PC-9 (cell line): ENCODE data around the gene LMNTD2. TPM values are rescaled to one million over a fixed set of nuclear protein-coding genes. Genes with fewer than 3 reads are reported as not detected.

Experiments
- BruUV-seq: library from RNA; stranded (reverse); fragments of 400-500 nt; replicated peaks from 2 replicates; lab custom pipeline; 2021; lab: Mats Ljungman, UMichigan
- CTCF ChIA-PET: fragments of 300-600 bp; sonication (Branson Sonifier 250); formaldehyde crosslinking; loops from one replicate; lab custom pipeline; 2022; ENCODE audit warnings: antibody characterized with exemption; lab: Charles Lee
- POLR2A ChIA-PET: fragments of 300-600 bp; sonication (Branson Sonifier 250); formaldehyde crosslinking; loops from one replicate; lab custom pipeline; 2022; ENCODE audit warnings: antibody characterized with exemption; ENCODE audit not compliant: unreplicated experiment; lab: Charles Lee
- DNase-seq, 2 experiments: peaks; one replicate each; pipeline versions ENCODE4 v3.0.0 to v3.0.0-alpha.2; 2015 to 2022; ENCODE audit warnings: mixed read lengths in 1 of 2
- H2AFZ ChIP-seq: fragments of 200-600 bp; sonication (generic); 2 replicates; pipeline ENCODE4 v1.8.1; 2017; ENCODE audit warnings: antibody characterized with exemption
- H3F3A ChIP-seq: fragments of 200-600 bp; sonication (generic); 2 replicates; pipeline ENCODE4 v1.8.1; 2017; ENCODE audit warnings: antibody characterized with exemption, mild to moderate bottlenecking, low read depth; ENCODE audit not compliant: insufficient read depth
- H3K27ac ChIP-seq: fragments of 200-600 bp; sonication (generic); 2 replicates; pipeline ENCODE4 v1.6.1; 2016; ENCODE audit warnings: mixed run types
- H3K27me3 ChIP-seq: fragments of 200-600 bp; sonication (generic); 2 replicates; pipeline ENCODE4 v1.6.1; 2016; ENCODE audit warnings: low read depth, mixed run types; ENCODE audit not compliant: insufficient read depth
- H3K36me3 ChIP-seq: fragments of 200-600 bp; sonication (generic); 2 replicates; pipeline ENCODE4 v1.6.1; 2016; ENCODE audit warnings: low read depth, mixed run types
- H3K4me1 ChIP-seq: fragments of 200-600 bp; sonication (generic); replicated peaks from 2 replicates; pipeline ENCODE4 v1.6.1; 2016; ENCODE audit warnings: mixed run types; ENCODE audit not compliant: insufficient read depth
- H3K4me2 ChIP-seq: fragments of 200-600 bp; sonication (generic); 2 replicates; pipeline ENCODE4 v1.6.1; 2017; ENCODE audit warnings: mixed run types
- H3K4me3 ChIP-seq: fragments of 200-600 bp; sonication (generic); 2 replicates; pipeline ENCODE4 v1.6.1; 2016; ENCODE audit warnings: mixed run types
- H3K79me2 ChIP-seq: fragments of 200-600 bp; sonication (generic); 2 replicates; pipeline ENCODE4 v1.6.1; 2017; ENCODE audit warnings: low read depth, mixed run types
- H3K9me2 ChIP-seq: fragments of 200-600 bp; sonication (generic); 2 replicates; pipeline ENCODE4 v1.8.1; 2017; ENCODE audit warnings: mild to moderate bottlenecking; ENCODE audit not compliant: insufficient read depth
- H3K9me3 ChIP-seq: fragments of 200-600 bp; sonication (generic); 2 replicates; pipeline ENCODE4 v1.8.1; 2016; ENCODE audit warnings: low read depth; ENCODE audit not compliant: insufficient read depth
- H4K20me1 ChIP-seq: fragments of 200-600 bp; sonication (generic); 2 replicates; pipeline ENCODE4 v1.8.1; 2017; ENCODE audit not compliant: insufficient read depth
- CTCF ChIP-seq: fragments of 200-600 bp; sonication (generic); conservative IDR thresholded peaks from 2 replicates; pipeline ENCODE4 v1.6.1; 2017; ENCODE audit warnings: mixed run types, antibody characterized with exemption, mild to moderate bottlenecking, moderate library complexity
- EZH2 ChIP-seq: fragments of 200-600 bp; sonication (generic); IDR thresholded peaks from 2 replicates; pipeline ENCODE4 v1.8.0; 2017; ENCODE audit warnings: antibody characterized with exemption, low read depth
- intact Hi-C: fragments of 100-400 bp; cut with micrococcal nuclease; formaldehyde crosslinking; loops from one replicate; pipeline ENCODE4 v1.10.0; 2022; ENCODE audit not compliant: unreplicated experiment
- total RNA-seq: library from RNA; stranded (reverse); gene quantifications from 2 replicates; pipeline ENCODE4 v1.2.3, GENCODE V29; 2021

The LMNTD2 gene
- total RNA-seq, 1 experiment from 2014 or later = 16.3 TPM

- DNase-seq = no peak
- ChIA-PET CTCF (no interaction called here), POLR2A (no interaction called here)
- Histone ChIP-seq H3K9me2 (no peaks in the 10 kb centered on the region), H3K9me3 (no peaks in the 10 kb centered on the region), H3K36me3 (no peaks in the 10 kb centered on the region), H4K20me1 (peaks cover 7% of the 10 kb centered on the region), H3K79me2 (no peaks in the 10 kb centered on the region), H3K27ac (no peak overlapping the region), H3K4me1 (no peaks in the 10 kb centered on the region), H2AFZ (no peak overlapping the region), H3K27me3 (no peaks in the 10 kb centered on the region), H3F3A (peaks cover 9% of the 10 kb centered on the region), H3K4me2 (no peak overlapping the region), H3K4me3 (no peak overlapping the region)
- TF ChIP-seq EZH2 (no peak), CTCF (no peak)
- intact Hi-C loops = no loop called here
- no TSS peak for BruUV-seq
Observed at GRCh38 chr11:608791-609251, 48.3 kb upstream of the LMNTD2 start.

GRCh38 chr11:607971-608659, 47.6 kb upstream of the LMNTD2 start:
- Histone ChIP-seq H4K20me1 (peaks cover 6% of the 10 kb centered on the region), H3K79me2 (no peaks in the 10 kb centered on the region), H3F3A (peaks cover 9% of the 10 kb centered on the region), H3K36me3 (no peaks in the 10 kb centered on the region), H3K9me2 (no peaks in the 10 kb centered on the region), H3K9me3 (no peaks in the 10 kb centered on the region), H3K4me3 (no peak overlapping the region), H3K4me2 (no peak overlapping the region), H3K27ac (no peak overlapping the region), H3K27me3 (no peaks in the 10 kb centered on the region), H2AFZ (no peak overlapping the region), H3K4me1 (no peaks in the 10 kb centered on the region)
- DNase-seq = no peak
- ChIA-PET POLR2A (no interaction called here), CTCF (no interaction called here)
- intact Hi-C loops = no loop called here
- no peak for TF ChIP-seq EZH2
- no peak for TF ChIP-seq CTCF
- no TSS peak for BruUV-seq

GRCh38 chr11:607020-607780, 46.7 kb upstream of the LMNTD2 start:
- Histone ChIP-seq H2AFZ (no peak overlapping the region), H3K9me3 (no peaks in the 10 kb centered on the region), H3K79me2 (no peaks in the 10 kb centered on the region), H3K9me2 (no peaks in the 10 kb centered on the region), H3K27ac (no peak overlapping the region), H3K36me3 (no peaks in the 10 kb centered on the region), H3K4me3 (no peak overlapping the region), H4K20me1 (no peaks in the 10 kb centered on the region), H3K27me3 (no peaks in the 10 kb centered on the region), H3F3A (peaks cover 7% of the 10 kb centered on the region), H3K4me1 (no peaks in the 10 kb centered on the region), H3K4me2 (no peak overlapping the region)
- ChIA-PET POLR2A (no interaction called here), CTCF (no interaction called here)
- TF ChIP-seq CTCF = no peak
- no peak for TF ChIP-seq EZH2
- no peak for DNase-seq
- no TSS peak for BruUV-seq
- intact Hi-C loops = no loop called here
